ENCODE results near the gene RASSF3.

GRCh38 chr12:64691227-64691794, 81.0 kb downstream of the RASSF3 start:
- TF ChIP-seq GATA3 (IDR thresholded peaks at IDR 0.05; ENCODE audit: low read depth, low read length) (no peak), GATA2 (IDR thresholded peaks at IDR 0.05; ENCODE audit: low read depth, low read length) (no peak)

Data from SH-SY5Y (cell line).